ENCODE data around the gene CUX1. TPM values are rescaled to one million over a fixed set of nuclear protein-coding genes. Genes with fewer than 3 reads are reported as not detected.

Gene CUX1
- total RNA-seq, 1 experiment from 2014 or later, result 39.6 TPM

DNA sequence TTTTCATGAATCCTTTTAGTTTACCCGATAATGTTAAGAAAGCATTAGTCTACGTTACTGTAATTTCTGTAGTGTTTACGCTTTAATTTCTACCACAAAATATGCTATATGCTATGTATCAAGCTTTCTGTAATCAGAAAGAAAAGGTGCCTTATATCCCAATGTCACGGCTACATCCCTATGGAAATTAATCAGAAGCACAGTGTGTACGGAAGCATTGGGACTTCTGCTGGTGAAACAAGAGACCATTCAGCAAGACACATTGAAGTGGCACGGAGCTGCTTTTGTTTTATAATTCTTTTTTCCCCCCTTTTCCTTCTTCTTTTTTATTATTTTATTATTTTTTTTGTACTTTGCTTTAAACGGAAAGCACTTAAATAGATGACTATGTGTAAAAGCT lies 438.1 kb downstream of the CUX1 start:
- ATAC-seq (no peak), DNase-seq (no peak)
- CTCF ChIA-PET, result no interaction called here
- H3K36me3 ChIP-seq (ENCODE audit: low read depth, low read length), result no peaks in the 10 kb centered on the region
- no peaks in the 10 kb centered on the region for H3K79me2 ChIP-seq (ENCODE audit: low read length)
- H3K27ac ChIP-seq (ENCODE audit: low read length), result no peak overlapping the region
- H3K4me1 ChIP-seq (ENCODE audit: insufficient read depth, low read length), result no peaks in the 10 kb centered on the region
- intact Hi-C loops (cut with micrococcal nuclease), result no loop called here
- H2AFZ ChIP-seq (ENCODE audit: low read length), result no peak overlapping the region
- no peaks in the 10 kb centered on the region for H3K9me3 ChIP-seq (ENCODE audit: low read length)
- no peaks in the 10 kb centered on the region for H4K20me1 ChIP-seq (ENCODE audit: low read length)
- no peaks in the 10 kb centered on the region for H3K27me3 ChIP-seq (ENCODE audit: low read length)
- POLR2A ChIA-PET (ENCODE audit: unreplicated experiment), result interaction anchor here (0.6 kb wide), 1 partner anchor 157 kb away, joined by 5 read pairs; no protein-coding TSS in a partner anchor
- H3F3A ChIP-seq (ENCODE audit: low read length, unreplicated experiment), result no peaks in the 10 kb centered on the region
- BruUV-seq (replicated peaks), result no TSS peak
- no peak overlapping the region for H3K9ac ChIP-seq (ENCODE audit: low read length)
- H3K9me2 ChIP-seq (replicated peaks; ENCODE audit: low read length), result no peaks in the 10 kb centered on the region
- H3K4me3 ChIP-seq (ENCODE audit: low read length), result no peak overlapping the region
- TF ChIP-seq EZH2phosphoT487 (IDR thresholded peaks at IDR 0.05; ENCODE audit: borderline replicate concordance, low read length) (no peak), EZH2 (IDR thresholded peaks at IDR 0.05; ENCODE audit: low read length, unreplicated experiment) (no peak)
- TF ChIP-seq, protein P1, sequence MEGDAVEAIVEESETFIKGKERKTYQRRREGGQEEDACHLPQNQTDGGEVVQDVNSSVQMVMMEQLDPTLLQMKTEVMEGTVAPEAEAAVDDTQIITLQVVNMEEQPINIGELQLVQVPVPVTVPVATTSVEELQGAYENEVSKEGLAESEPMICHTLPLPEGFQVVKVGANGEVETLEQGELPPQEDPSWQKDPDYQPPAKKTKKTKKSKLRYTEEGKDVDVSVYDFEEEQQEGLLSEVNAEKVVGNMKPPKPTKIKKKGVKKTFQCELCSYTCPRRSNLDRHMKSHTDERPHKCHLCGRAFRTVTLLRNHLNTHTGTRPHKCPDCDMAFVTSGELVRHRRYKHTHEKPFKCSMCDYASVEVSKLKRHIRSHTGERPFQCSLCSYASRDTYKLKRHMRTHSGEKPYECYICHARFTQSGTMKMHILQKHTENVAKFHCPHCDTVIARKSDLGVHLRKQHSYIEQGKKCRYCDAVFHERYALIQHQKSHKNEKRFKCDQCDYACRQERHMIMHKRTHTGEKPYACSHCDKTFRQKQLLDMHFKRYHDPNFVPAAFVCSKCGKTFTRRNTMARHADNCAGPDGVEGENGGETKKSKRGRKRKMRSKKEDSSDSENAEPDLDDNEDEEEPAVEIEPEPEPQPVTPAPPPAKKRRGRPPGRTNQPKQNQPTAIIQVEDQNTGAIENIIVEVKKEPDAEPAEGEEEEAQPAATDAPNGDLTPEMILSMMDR (conservative IDR thresholded peaks at IDR 0.05; ENCODE audit: low read depth, low read length), result no peak
- no peak overlapping the region for H3K4me2 ChIP-seq (ENCODE audit: low read length)

DNA sequence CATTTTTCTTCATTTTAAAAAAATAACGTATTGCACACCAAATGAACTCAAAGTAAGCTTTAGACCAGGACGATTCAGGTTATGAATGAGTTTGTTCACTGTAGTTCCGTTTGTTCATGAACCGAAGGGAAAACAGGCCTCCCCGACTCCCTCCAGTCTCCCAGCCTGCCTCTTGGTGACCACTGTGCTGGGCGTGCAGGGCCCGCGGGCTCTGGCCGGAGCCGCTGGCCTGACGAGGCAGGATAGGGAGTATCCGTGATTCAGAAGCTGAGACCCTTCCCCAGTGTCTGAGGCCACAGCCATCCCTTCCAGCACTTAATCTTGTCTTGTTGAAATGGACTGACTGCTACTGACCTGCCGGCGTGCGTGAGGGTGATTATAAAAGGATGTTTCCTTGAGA lies 438.5 kb downstream of the CUX1 start:
- no TSS peak for BruUV-seq (replicated peaks)
- TF ChIP-seq EZH2phosphoT487 (IDR thresholded peaks at IDR 0.05; ENCODE audit: borderline replicate concordance, low read length) (no peak), EZH2 (IDR thresholded peaks at IDR 0.05; ENCODE audit: low read length, unreplicated experiment) (no peak)
- TF ChIP-seq, protein P1 (conservative IDR thresholded peaks at IDR 0.05; ENCODE audit: low read depth, low read length), result no peak
- CTCF ChIA-PET, result no interaction called here

DNA sequence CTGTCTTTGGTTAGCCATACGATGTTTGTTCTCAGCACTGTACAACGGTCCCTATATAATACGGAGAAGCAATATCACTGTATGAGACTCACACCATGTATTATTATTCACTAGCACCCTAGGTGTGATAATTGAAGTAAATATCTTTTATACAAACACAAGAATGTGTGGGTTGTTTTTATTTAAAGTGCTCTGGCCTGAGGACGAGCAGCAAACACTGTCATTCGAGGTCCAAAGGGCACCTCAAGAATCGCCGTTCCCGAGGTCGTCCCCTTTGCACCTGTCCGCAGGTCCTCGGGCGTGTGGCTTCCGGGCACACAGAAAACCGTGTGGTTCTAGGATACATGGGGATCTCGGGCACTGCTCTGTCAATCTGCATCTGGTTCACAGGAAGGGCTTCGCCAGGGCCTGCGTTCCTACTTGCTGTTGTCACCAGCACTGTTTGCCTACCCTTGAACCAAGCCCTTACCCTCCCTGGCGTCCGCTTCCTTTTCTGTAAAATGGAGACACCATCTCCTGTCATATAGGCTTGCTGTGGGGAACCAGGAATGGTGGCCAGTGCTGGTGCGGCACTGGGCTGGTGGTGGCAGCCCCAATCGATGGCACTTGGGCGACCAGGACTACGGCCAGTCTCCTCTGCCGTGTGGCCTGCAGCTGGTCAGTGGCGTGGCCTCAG lies 440.8 kb downstream of the CUX1 start:
- Histone ChIP-seq H3K79me2 (ENCODE audit: low read length) (no peaks in the 10 kb centered on the region), H3K27ac (ENCODE audit: low read length) (no peak overlapping the region), H3F3A (ENCODE audit: low read length, unreplicated experiment) (no peaks in the 10 kb centered on the region), H3K9ac (ENCODE audit: low read length) (no peak overlapping the region), H3K27me3 (ENCODE audit: low read length) (no peaks in the 10 kb centered on the region), H3K4me3 (ENCODE audit: low read length) (no peak overlapping the region), H3K9me3 (ENCODE audit: low read length) (no peaks in the 10 kb centered on the region), H4K20me1 (ENCODE audit: low read length) (no peaks in the 10 kb centered on the region), H3K36me3 (ENCODE audit: low read depth, low read length) (no peaks in the 10 kb centered on the region), H3K4me2 (ENCODE audit: low read length) (no peak overlapping the region), H3K9me2 (replicated peaks; ENCODE audit: low read length) (no peaks in the 10 kb centered on the region), H2AFZ (ENCODE audit: low read length) (no peak overlapping the region), H3K4me1 (ENCODE audit: insufficient read depth, low read length) (no peaks in the 10 kb centered on the region)
- no peak for DNase-seq
- intact Hi-C loops (cut with micrococcal nuclease), result no loop called here
- POLR2A ChIA-PET (ENCODE audit: unreplicated experiment), result no interaction called here
- ATAC-seq, result no peak
- BruUV-seq (replicated peaks), result no TSS peak
- TF ChIP-seq EZH2 (IDR thresholded peaks at IDR 0.05; ENCODE audit: low read length, unreplicated experiment), result no peak
- TF ChIP-seq, protein P1 (conservative IDR thresholded peaks at IDR 0.05; ENCODE audit: low read depth, low read length), result no peak
- no peak for TF ChIP-seq EZH2phosphoT487 (IDR thresholded peaks at IDR 0.05; ENCODE audit: borderline replicate concordance, low read length)
- CTCF ChIA-PET, result no interaction called here

More for the DNA sequence above, 438.5 kb downstream of the CUX1 start:
- no peaks in the 10 kb centered on the region for H4K20me1 ChIP-seq (ENCODE audit: low read length)
- H3K36me3 ChIP-seq (ENCODE audit: low read depth, low read length), result no peaks in the 10 kb centered on the region
- H3K9me3 ChIP-seq (ENCODE audit: low read length), result no peaks in the 10 kb centered on the region
- POLR2A ChIA-PET (ENCODE audit: unreplicated experiment), result interaction anchor here (0.6 kb wide), 1 partner anchor 156 kb away, joined by 5 read pairs; no protein-coding TSS in a partner anchor
- DNase-seq, result no peak
- no peak overlapping the region for H2AFZ ChIP-seq (ENCODE audit: low read length)
- no peak for ATAC-seq
- intact Hi-C loops (cut with micrococcal nuclease), result no loop called here
- H3K4me1 ChIP-seq (ENCODE audit: insufficient read depth, low read length), result no peaks in the 10 kb centered on the region
- H3K9ac ChIP-seq (ENCODE audit: low read length), result no peak overlapping the region
- no peaks in the 10 kb centered on the region for H3F3A ChIP-seq (ENCODE audit: low read length, unreplicated experiment)
- no peaks in the 10 kb centered on the region for H3K27me3 ChIP-seq (ENCODE audit: low read length)
- H3K9me2 ChIP-seq (replicated peaks; ENCODE audit: low read length), result no peaks in the 10 kb centered on the region
- H3K4me2 ChIP-seq (ENCODE audit: low read length), result no peak overlapping the region
- no peak overlapping the region for H3K4me3 ChIP-seq (ENCODE audit: low read length)
- no peak overlapping the region for H3K27ac ChIP-seq (ENCODE audit: low read length)
- H3K79me2 ChIP-seq (ENCODE audit: low read length), result no peaks in the 10 kb centered on the region
